Stimulated activated naive CD8-positive, alpha-beta T cell treated with anti-CD3 and anti-CD28 coated beads, Interleukin-15, Interleukin-2, amounts not matched to agents 100 U/mL and 50 U/mL, for 24 hours (primary cell): ENCODE data around the gene SIDT1.

Experiments
- ATAC-seq: fragments of 150-1000 bp; cut with Tn5 transposase; one replicate; pipeline ENCODE4 v1.10.0; 2021
- DNase-seq: peaks from one replicate; pipeline ENCODE4 v3.0.0; 2021

SIDT1 gene

GRCh38 chr3:113545594-113545993 is 13.2 kb downstream of the SIDT1 start:
- ATAC-seq: no peak
- DNase-seq: no peak

GRCh38 chr3:113546414-113546893 is 14.1 kb downstream of the SIDT1 start:
- no peak for DNase-seq
- ATAC-seq: no peak

GRCh38 chr3:113548501-113548900 is 16.1 kb downstream of the SIDT1 start:
- DNase-seq: no peak
- no peak for ATAC-seq

GRCh38 chr3:113551820-113552219 is 19.5 kb downstream of the SIDT1 start:
- no peak for ATAC-seq
- no peak for DNase-seq

GRCh38 chr3:113552851-113553250 is 20.5 kb downstream of the SIDT1 start:
- DNase-seq: no peak
- peak; percentile 66 for ATAC-seq

- DNase-seq (no peak), ATAC-seq (no peak)
Observed at GRCh38 chr3:113555138-113555537, 22.8 kb downstream of the SIDT1 start.

- DNase-seq (no peak), ATAC-seq (no peak)
Observed at GRCh38 chr3:113556316-113556945, 24.1 kb downstream of the SIDT1 start.

GRCh38 chr3:113556946-113557335 is 24.6 kb downstream of the SIDT1 start:
- DNase-seq (no peak), ATAC-seq (no peak)

GRCh38 chr3:113557374-113557773 is 25.0 kb downstream of the SIDT1 start:
- DNase-seq (no peak), ATAC-seq (no peak)

- no peak for ATAC-seq
- no peak for DNase-seq
Observed at GRCh38 chr3:113559009-113559408, 26.7 kb downstream of the SIDT1 start.

GRCh38 chr3:113560271-113560670 is 27.9 kb downstream of the SIDT1 start:
- ATAC-seq: no peak

GRCh38 chr3:113560831-113561623 is 28.7 kb downstream of the SIDT1 start:
- no peak for DNase-seq
- ATAC-seq: no peak

More at GRCh38 chr3:113560271-113560670, 27.9 kb downstream of the SIDT1 start:
- no peak for DNase-seq

GRCh38 chr3:113565555-113565954 is 33.2 kb downstream of the SIDT1 start:
- DNase-seq: no peak
- no peak for ATAC-seq

GRCh38 chr3:113570158-113570557 is 37.8 kb downstream of the SIDT1 start:
- no peak for DNase-seq
- ATAC-seq: no peak

GRCh38 chr3:113571360-113571759 is 39.0 kb downstream of the SIDT1 start:
- no peak for DNase-seq
- ATAC-seq: no peak

GRCh38 chr3:113573728-113574127 is 41.4 kb downstream of the SIDT1 start:
- ATAC-seq (no peak), DNase-seq (no peak)

- ATAC-seq (no peak), DNase-seq (no peak)
Observed at GRCh38 chr3:113574213-113574612, 41.9 kb downstream of the SIDT1 start.

- ATAC-seq (no peak), DNase-seq (no peak)
Observed at GRCh38 chr3:113575206-113575605, 42.9 kb downstream of the SIDT1 start.

GRCh38 chr3:113585228-113585627 is 52.9 kb downstream of the SIDT1 start:
- ATAC-seq (no peak), DNase-seq (no peak)

- DNase-seq: no peak
- ATAC-seq: no peak
Observed at GRCh38 chr3:113585720-113586119, 53.4 kb downstream of the SIDT1 start.

GRCh38 chr3:113588806-113589205 is 56.5 kb downstream of the SIDT1 start:
- DNase-seq (no peak), ATAC-seq (no peak)

GRCh38 chr3:113589971-113590370 is 57.6 kb downstream of the SIDT1 start:
- ATAC-seq (no peak), DNase-seq (no peak)

- ATAC-seq: no peak
- DNase-seq: no peak
Observed at GRCh38 chr3:113590983-113591382, 58.6 kb downstream of the SIDT1 start.

GRCh38 chr3:113594066-113594465 is 61.7 kb downstream of the SIDT1 start:
- ATAC-seq (no peak), DNase-seq (no peak)
